MM.1S (cell line): Measurements from ENCODE around the gene IFI6.

Experiments used
- EZH2 ChIP-seq: fragments of 300-600 bp; sonication (generic); optimal IDR thresholded peaks from 2 replicates; pipeline ENCODE3; 2017; ENCODE audit warnings: low read depth, mild to moderate bottlenecking, antibody characterized with exemption, low read length, mixed read lengths
- TF ChIP-seq, protein P1 (sequence below): fragments of 300-600 bp; sonication (generic); IDR thresholded peaks from 2 replicates; pipeline ENCODE4 v1.5.1; 2016; ENCODE audit warnings: antibody characterized with exemption, low read length, mixed read lengths

DNA sequence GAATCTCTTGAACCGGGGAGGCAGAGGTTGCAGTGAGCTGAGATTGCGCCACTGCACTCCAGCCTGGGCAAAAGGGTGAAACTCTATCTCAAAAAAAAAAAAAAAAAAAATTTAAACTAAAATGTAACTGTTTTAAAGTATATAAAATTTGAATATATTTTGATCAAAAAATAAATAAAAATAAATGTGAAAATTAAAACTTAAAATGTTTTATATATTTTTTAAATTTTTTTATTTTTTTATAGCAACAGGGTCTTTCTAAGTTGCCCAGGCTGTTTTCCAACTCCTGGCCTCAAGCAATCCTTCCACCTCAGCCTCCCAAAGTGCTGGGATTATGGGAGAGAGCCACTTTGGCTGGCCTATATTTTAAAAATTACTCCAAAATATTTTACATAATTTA lies 38.6 kb upstream of the IFI6 start:
- TF ChIP-seq, protein P1, sequence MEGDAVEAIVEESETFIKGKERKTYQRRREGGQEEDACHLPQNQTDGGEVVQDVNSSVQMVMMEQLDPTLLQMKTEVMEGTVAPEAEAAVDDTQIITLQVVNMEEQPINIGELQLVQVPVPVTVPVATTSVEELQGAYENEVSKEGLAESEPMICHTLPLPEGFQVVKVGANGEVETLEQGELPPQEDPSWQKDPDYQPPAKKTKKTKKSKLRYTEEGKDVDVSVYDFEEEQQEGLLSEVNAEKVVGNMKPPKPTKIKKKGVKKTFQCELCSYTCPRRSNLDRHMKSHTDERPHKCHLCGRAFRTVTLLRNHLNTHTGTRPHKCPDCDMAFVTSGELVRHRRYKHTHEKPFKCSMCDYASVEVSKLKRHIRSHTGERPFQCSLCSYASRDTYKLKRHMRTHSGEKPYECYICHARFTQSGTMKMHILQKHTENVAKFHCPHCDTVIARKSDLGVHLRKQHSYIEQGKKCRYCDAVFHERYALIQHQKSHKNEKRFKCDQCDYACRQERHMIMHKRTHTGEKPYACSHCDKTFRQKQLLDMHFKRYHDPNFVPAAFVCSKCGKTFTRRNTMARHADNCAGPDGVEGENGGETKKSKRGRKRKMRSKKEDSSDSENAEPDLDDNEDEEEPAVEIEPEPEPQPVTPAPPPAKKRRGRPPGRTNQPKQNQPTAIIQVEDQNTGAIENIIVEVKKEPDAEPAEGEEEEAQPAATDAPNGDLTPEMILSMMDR: no peak
- no peak for TF ChIP-seq EZH2
